HPDE6-E6E7 (cell line): ENCODE measurements around the gene APBB3.

Experiments
- DNase-seq: peaks from one replicate; pipeline ENCODE4 v3.0.0; 2011; ENCODE audit warnings: missing footprints; ENCODE audit errors: extremely low spot score

The APBB3 gene

DNA sequence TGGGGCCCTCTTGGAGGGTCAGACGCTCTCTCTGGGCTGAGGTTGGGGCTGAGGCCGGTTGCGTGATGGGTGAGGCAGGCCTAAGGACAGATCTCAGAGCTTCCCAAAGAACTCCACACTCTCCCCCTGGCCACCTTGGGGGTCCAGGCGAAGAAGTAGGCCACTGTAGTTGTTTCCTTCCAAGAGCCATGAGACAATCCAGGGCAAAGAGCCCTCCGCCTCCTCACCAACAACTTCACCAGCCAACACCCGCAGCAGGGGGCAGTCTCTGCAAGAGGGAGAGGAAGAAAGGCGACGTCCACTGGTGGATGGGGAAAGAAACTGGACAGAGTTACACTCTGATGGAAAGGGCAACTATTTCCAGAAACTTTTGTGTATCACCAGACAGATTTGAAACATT, 10.9 kb upstream of the APBB3 start:
- DNase-seq = peak; percentile 55

DNA sequence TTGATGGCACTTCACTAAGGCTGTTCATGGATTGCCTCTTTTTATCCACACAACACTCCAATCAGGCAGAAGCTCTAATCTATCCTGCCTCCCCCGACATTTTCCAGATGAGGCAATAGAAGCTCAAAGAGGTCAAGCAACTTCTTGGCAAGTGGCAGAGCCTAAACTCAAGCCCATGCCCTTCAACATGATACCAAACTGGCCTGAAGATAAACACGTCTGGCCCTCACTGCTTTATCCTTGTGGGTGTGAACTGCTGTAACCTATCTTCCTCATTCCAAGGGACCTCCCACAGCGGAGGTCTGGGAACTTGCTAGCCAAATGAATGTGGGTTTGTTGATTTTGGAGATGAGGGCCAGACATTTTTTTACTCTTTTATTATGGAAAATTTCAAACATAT, 9.8 kb upstream of the APBB3 start:
- no peak for DNase-seq

DNA sequence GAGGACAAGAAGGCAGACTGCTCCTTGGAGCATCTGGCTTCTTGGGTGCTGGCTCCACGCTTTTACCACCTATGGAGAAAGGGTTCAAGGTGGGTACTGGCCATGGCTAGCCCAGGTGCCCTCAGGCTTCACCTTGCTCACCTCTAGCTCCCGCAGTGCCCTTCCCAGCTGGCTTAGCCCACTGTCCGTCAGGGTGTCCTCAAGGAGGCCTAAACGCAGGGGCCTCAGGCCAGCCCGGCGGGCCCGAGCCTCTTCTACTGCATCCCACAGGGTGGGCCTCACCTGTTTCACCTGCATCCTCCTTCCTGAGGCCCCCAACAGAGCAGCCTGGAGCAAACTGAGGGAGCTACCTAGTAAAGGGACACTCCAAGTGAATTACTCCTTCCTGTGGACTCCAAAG, 9.3 kb upstream of the APBB3 start:
- DNase-seq = no peak

DNA sequence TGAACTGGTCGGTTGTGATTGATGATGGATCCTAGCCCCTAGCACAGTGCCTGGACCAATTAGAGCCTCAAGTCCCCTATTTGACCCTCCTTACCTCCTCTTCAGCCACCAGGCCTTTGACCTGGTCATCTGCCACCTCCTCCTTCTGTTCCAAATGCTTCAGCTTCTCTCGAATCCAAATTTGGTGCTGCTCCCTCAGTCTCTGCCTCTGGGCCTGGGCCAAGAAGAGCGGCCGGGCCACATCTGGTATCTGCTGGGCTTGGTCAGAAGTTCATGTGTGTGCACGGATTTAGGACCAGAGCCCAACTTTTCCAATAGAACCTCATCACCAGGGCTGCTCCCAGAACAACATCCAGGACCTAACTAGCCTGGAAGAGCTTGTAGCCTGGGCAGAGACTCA, 6.7 kb upstream of the APBB3 start:
- DNase-seq = no peak

DNA sequence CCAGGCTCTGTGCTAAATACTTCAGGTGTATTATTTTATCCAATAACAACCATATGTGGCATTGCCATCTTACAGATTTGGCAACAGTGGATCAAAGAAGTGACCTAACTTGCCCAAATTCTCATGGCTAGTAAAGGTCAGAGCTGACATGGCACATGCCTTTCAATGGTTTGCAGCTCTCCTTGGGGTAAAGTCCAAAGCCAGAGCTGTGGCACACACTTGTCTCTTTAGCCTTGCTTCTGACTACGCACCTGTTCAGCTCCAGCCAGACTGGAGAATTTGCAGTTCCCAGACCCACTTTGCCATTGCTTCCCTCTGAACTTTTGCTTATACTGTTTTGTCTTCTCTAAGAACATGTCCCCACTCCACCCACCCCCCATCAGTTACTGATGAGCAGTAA, 6.1 kb upstream of the APBB3 start:
- DNase-seq = no peak

DNA sequence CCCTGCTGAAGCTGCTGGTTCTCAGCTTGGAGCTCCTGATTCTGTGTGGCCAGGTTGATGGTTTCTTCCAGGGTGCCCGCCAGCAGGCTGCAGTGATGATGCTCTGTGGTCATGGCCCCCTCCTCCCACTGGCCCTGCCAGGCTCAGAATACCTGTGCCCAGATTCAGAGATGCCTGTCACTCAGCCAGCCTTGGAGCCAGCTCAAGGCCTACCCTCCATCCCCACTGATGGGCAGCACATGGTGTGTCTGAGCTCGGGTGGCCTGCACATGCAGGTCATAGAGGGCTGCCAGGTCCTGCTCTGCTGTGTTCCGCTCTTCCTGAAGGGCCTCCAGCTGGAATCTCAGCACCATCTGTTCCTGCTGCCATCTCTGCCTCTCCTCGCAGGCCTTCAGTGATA, 5.7 kb upstream of the APBB3 start:
- no peak for DNase-seq

DNA sequence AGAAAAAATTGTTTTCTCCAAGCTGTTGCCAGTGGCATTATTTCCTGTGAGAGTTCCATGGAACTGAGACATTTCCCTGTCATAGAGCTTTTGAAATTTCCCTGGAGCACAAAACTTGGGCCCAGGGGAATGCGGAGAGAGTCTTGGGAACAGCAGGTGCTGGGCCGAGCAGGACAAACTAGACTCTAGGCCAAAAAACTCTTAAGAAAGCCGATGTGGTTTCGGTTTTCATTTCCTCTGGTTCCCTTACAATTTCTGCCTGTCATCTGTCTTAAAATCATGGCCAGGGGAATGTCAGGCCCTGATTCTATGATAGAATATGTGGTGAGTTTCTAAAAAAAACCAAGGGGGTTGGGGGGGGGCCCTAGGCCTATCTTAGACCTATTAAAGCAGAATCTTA, 4.8 kb upstream of the APBB3 start:
- DNase-seq = no peak

DNA sequence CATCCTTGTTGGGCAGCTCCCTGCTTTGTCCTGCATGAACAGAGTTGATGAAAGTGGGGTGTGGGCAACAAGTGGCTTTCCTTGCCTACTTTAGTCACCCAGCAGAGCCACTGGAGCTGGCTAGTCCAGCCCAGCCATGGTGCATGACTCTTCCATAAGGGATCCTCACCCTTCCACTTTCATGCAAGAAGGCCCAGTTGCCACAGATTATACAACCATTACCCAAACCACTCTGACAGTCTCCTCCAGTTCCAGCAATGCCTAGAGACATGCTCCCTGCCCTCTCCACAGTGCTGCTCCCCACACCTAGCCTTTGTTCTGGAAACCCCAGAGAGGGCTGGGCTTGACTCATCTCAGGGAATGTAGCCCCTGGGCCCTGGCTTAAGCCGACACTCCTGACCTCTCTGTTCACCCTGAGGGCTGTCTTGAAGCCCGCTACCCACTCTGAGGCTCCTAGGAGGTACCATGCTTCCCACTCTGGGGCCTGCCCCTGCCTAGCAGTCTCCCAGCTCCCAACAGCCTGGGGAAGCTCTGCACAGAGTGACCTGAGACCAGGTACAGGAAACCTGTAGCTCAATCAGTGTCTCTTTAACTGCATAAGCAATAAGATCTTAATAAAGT, 4.2 kb upstream of the APBB3 start:
- no peak for DNase-seq

DNA sequence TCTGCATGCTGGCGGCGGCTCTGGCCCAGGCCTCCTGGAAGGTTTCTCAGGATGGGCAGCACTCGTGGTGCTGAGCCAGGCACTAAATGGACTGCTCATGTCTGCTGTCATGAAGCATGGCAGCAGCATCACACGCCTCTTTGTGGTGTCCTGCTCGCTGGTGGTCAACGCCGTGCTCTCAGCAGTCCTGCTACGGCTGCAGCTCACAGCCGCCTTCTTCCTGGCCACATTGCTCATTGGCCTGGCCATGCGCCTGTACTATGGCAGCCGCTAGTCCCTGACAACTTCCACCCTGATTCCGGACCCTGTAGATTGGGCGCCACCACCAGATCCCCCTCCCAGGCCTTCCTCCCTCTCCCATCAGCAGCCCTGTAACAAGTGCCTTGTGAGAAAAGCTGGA, 3.5 kb upstream of the APBB3 start:
- DNase-seq = no peak

DNA sequence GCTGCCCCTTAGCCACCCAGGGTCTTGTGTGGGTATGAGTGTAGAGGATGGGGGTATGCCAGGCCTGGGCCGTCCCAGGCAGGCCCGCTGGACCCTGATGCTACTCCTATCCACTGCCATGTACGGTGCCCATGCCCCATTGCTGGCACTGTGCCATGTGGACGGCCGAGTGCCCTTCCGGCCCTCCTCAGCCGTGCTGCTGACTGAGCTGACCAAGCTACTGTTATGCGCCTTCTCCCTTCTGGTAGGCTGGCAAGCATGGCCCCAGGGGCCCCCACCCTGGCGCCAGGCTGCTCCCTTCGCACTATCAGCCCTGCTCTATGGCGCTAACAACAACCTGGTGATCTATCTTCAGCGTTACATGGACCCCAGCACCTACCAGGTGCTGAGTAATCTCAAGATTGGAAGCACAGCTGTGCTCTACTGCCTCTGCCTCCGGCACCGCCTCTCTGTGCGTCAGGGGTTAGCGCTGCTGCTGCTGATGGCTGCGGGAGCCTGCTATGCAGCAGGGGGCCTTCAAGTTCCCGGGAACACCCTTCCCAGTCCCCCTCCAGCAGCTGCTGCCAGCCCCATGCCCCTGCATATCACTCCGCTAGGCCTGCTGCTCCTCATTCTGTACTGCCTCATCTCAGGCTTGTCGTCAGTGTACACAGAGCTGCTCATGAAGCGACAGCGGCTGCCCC, 2.9 kb upstream of the APBB3 start:
- DNase-seq = no peak

DNA sequence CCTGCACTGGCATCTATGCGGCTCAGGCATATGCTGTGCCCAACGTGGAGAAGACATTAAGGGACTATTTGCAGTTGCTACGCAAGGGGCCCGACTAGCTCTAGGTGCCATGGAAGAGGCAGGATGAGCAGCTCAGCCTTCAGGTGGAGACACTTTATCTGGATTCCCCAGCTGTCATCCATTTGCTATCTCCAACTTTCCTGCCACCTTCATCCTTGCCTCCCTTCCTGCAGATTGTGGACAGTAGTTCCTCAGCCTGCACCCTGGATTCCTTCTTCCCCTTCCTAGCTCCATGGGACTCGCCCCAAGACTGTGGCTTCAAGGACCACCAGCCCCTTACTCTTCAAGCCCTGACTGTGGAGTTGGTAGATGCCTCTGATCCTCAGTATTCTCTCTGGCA, 2.3 kb upstream of the APBB3 start:
- no peak for DNase-seq

DNA sequence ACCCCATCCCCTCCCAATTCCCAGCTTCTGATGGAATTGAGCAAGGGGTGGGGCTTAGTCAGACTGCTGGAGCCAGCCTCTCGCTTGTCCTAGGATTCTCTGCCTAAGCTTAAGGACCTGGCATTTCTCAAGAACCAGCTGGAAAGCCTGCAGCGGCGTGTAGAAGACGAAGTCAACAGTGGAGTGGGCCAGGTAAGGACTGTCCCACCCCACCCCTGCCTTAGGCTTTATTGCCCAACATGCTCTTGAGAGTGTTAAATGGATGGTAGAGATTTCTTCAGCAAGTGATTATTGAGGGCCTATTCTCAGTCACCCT, 1.3 kb upstream of the APBB3 start:
- no peak for DNase-seq

DNA sequence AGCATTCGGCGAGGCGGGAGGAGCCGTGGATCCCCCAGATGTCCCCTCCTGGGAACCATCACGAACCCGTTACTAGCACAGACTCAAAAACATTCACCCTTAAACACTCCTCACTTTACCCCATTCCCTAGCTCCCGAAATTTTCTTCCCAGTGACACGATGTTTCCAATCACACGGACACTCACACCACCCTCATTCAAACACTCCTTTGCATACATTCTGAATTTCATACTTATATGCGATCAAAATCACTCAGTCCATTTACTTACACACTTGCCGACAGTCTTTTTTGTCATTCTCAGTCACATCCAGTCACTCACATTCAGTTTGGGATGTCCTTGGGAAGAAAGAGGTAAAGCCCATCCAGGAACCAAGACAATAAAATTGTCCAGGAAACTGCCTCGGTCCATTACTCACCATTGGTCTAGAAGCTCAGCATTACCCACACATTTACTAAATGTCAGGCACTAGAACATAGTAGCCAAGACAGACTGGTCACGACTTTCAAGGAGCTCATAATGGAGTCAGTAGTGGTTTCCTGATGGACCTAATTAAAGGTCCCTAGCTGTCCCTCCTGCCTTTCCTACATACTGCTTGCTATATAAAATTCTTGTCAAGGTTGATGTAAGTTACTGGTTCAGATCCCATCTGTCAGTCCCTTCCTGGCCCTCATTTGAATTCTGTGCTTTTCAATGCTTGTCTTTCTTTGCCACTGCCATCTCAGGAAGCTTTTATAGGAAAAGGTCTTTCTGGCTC, 804 bp upstream of the APBB3 start:
- DNase-seq = peak; percentile 22

DNA sequence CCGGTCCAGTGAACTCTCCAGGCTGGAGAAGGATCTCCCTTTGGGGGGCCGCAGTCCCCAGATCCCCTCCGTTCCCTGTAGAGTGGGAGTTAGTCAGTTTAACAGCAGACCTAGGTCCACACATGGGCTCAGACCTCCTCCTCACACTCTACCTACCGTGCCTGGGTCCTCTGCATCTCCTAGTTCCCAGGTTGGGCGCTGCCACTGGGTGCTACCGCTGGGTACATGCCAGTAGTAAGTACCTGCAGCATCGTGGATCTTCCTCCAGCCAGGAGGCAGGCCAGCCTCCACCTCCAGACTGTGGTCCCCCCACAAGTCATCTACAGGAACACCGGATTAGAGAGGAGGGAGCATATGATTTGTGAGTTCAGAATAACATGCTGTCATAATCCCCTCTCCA, 802 bp downstream of the APBB3 start:
- DNase-seq = no peak

DNA sequence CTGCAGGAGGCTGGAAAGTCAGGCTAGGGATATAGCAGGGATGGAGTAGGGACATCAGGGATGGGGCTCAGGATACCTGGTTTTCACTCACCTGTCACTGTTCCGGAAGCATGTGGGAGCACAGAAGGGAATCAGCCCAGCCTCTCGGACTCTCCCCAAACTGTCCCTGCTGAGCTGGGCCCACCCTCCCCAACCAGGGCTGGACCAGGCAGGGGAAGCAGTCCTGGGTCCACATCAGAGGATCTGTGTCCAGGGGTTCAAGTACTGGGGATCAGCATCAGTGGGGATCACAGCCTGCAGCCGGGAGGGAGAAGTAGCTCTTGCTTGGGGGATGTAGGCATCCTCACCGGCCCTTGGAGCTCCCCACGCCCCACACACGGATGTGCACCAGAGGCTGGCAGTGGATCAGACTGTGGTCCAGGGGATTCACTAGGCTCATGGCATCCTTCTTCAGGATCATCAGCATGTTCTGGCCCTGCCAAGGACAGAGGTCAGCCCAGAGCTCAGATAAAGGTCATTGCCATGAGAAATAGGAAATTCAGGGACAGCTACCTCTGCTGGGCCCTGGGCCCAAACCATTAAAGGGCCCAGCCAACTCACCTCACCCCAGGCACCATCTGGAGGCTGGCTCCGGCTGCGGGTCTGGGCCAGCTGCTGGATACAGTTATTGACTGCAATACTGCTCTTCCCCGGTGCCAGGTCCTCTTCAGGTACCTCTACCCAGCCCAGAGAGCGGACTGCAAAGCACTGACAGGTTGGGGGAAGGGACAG, 2.5 kb downstream of the APBB3 start:
- DNase-seq = no peak

DNA sequence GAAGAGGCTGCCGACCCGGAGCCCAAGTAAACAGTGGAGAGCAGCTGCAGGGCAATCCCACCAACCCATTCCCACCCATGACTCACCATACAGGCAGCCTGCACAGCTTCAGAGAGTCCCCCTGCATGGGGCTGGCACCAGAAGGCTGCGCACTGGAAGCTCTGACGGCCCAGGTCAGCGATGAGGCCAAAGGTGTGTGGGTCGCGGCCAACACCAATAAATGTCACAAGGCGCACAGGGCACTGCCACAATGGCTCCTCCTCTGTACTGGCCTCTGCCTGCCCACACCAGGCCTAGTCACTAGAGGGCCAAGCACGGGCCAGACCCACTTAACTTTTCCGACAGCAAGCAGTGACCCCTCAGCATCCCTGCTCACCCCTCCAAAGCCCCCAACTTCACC, 4.2 kb downstream of the APBB3 start:
- DNase-seq = no peak

DNA sequence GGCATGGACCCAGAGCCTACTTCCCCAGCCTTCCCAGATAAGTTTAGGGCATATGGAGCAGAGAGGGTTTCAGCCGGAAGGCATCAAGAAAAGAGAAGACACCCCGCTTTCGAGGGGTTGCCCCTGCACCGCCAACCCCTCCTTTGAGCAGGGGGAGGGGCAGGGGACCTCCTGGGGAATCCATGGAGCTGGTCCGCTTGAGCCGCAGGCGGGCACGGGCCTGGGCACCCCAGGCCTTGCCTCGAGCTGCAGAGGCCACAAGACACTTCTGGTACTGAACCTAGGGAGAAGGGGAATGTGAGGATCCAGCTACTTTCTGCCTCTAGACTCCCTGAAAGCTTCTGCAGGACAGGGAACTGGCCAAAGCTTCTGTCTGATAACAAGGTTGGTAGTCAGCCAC, 5.9 kb downstream of the APBB3 start:
- no peak for DNase-seq

DNA sequence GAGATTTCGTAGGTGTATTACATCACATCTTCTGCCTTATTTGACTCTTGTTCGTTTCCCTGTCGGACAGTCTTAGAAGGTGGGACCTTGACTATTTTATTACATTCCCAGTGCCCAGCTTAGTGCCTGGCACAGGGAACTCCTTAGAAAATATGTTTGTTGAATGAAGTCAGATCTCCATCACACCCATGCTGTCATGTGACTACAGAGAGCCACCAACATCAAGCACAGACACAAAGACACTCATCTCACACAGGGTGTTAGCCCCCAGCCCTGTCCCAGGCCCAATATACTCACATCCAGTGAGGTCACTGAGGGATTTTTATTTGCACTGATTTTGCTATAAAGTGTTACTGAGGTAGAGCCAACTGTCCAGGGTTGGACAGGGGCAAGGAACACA, 6.4 kb downstream of the APBB3 start:
- DNase-seq = no peak

DNA sequence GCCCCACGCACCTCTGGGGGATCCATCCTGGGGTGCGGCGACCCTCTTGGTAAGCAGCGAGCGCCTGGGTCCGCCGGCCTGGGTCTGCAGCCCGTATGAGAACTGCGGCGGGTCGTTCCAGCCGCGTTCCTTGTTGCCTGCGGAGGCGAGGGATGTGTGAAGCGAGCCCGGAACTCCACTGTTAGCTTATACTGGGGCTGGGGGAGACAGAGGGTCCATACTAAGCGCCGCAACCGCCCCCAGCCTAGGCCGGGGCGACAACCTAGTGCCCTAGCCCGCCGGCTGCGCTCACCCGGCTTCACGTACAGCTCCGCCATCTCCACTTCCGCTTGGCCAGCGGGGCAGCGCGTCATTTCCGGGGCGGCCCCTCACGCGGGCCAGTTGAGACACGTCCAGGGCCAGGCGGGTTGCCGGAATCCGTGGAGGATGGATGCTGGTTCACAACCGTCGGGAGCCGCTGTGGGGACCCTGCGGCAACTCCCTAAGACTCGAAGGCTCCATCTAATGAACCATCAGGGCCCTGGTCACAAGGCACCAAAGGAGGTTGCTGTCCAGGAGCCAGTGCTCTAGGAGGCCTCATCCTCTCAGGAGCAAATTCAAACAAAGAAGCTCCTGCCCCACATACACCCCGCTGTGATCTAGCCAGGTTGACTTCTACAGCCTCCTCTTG, 7.1 kb downstream of the APBB3 start, which contains the start of gene SRA1:
Gene SRA1, minus strand, starts transcription at position 338 of the 670 bp plus-strand sequence. Its CDS starts 21 bp downstream, at position 317.
- peak; percentile 95 for DNase-seq

DNA sequence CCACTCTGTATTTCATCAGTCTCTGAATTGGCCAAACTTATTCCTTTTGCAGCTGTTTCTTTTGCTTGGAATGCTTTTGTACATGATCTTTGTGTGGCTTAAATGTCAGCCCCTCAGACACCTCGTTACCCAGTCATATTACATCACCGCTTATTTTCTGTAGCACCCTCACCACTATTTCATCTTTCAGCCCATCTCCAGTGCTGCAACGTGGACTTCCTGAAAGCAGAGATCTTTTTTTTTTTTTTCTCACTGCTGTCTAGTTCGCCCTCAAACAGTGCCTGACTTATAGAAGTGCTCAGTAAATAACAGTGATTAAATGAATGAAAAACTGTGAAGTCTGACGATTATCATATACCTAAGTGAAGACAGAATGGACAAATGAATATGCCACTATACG, 8.0 kb downstream of the APBB3 start:
- DNase-seq = no peak

DNA sequence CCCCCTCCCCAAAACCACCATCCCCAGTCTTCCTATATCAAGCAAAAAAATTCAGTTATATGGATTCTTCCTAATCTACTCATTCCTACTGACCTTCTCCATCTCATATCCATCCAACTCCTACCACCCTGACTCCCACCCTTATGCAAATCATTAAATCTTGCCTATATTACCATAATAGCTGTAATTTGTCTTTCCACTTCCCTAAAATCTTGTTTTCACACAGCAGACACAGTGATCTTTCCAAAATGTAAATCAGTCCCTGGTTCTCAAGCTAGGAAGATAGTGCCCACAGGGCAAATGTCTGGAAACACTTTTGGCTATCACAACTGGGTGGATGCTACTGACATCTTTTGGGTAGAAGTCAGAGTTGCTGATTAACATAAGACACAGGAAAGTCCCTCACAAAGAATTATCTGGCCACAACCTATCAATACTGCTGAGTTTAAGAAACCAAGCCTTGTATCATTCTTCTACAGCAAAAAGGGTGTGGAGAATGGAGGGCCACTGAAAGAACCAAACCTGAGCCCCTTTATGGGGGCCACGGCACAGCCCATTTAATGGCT, 8.6 kb downstream of the APBB3 start:
- no peak for DNase-seq

DNA sequence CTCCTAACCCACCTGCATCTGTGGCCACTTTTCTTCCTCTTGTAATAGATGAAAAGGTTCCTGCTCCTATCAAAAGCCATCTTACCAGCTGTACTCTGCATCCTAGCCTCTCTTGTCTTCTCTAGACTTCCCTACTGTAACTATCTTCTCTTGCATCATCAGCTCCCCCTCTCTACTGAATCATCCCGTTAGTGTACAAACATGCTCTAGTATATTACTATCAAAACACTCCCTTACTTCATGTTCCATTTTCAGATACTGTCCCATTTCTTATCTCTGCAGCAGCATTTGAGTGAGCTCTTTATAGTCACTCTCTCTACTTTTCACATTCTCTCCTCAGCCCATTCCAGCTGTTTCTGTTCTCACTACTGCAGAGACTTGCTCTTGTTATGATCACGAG, 9.9 kb downstream of the APBB3 start:
- no peak for DNase-seq
